Endothelial cell of umbilical vein (primary cell): ENCODE results near the gene ARHGAP21. TPM values are rescaled to one million over a fixed set of nuclear protein-coding genes. Genes with fewer than 3 reads are reported as not detected.

ENCODE experiments used
- BruUV-seq: library from RNA; stranded (reverse); fragments of 400-500 nt; replicated peaks from 2 replicates; lab custom pipeline; 2021; lab: Mats Ljungman, UMichigan
- CTCF ChIA-PET: fragments of 300-600, 350-600 bp; sonication (Branson Sonifier 250); formaldehyde crosslinking; loops from one replicate; lab custom pipeline; 2021; ENCODE audit warnings: antibody characterized with exemption, inconsistent platforms; lab: Charles Lee
- POLR2A ChIA-PET: fragments of 300-600, 350-600 bp; sonication (Branson Sonifier 250); formaldehyde crosslinking; loops from one replicate; lab custom pipeline; 2021; ENCODE audit warnings: antibody characterized with exemption, inconsistent platforms; lab: Charles Lee
- DNase-seq: peaks from one replicate; pipeline ENCODE4 v3.0.0-alpha.2; 2011; ENCODE audit warnings: low read depth, low spot score
- FAIRE-seq: peaks from 2 replicates; lab custom pipeline; 2011; peaks lifted over from hg19 to GRCh38; lab: Jason Lieb, UNC
- H2AFZ ChIP-seq: 2 replicates; pipeline ENCODE4 v1.6.0; 2012; ENCODE audit warnings: low read depth, low read length, control low read depth, inconsistent platforms
- H3K27ac ChIP-seq: 2 replicates; pipeline ENCODE4 v1.5.1; 2011; ENCODE audit warnings: low read depth, mild to moderate bottlenecking, control low read depth, low read length, moderate library complexity; ENCODE audit not compliant: insufficient read depth
- H3K27me3 ChIP-seq, 2 experiments: 2 replicates each; pipeline versions ENCODE4 v1.6.0 to v1.6.1; 2011; ENCODE audit warnings: low read length in 2 of 2, mixed read lengths in 1 of 2; ENCODE audit not compliant: control insufficient read depth in 2 of 2, insufficient read depth in 2 of 2
- H3K36me3 ChIP-seq, 2 experiments: 2 replicates in 1 of 2; 3 replicates in 1 of 2; pipeline ENCODE4 v1.5.1; 2011; ENCODE audit warnings: low read length in 2 of 2, mild to moderate bottlenecking in 1 of 2, moderate library complexity in 1 of 2; ENCODE audit not compliant: control insufficient read depth in 2 of 2, insufficient read depth in 2 of 2; ENCODE audit errors: extremely low read depth in 1 of 2
- H3K4me1 ChIP-seq: 3 replicates; pipeline ENCODE4 v1.5.1; 2011; ENCODE audit warnings: mild to moderate bottlenecking, low read length; ENCODE audit not compliant: control insufficient read depth, insufficient read depth; ENCODE audit errors: extremely low read depth
- H3K4me2 ChIP-seq: 2 replicates; pipeline ENCODE4 v1.6.1; 2011; ENCODE audit warnings: low read length, control low read depth, mixed read lengths; ENCODE audit not compliant: insufficient read depth
- H3K4me3 ChIP-seq, 3 experiments: fragments of 200-600 bp in 1 of 3; sonication (generic), shearing (Covaris generic) in 1 of 3; replicated peaks in 1 of 3; 2 replicates each; pipeline ENCODE4 v1.5.1; 2011 to 2016; ENCODE audit warnings: control low read depth in 3 of 3, low read length in 3 of 3, mild to moderate bottlenecking in 2 of 3, inconsistent platforms in 1 of 3, low read depth in 1 of 3, moderate library complexity in 1 of 3; ENCODE audit not compliant: insufficient read depth in 1 of 3
- H3K79me2 ChIP-seq: 2 replicates; pipeline ENCODE4 v1.6.0; 2012; ENCODE audit warnings: low read length, inconsistent platforms; ENCODE audit not compliant: control insufficient read depth, insufficient read depth
- H3K9ac ChIP-seq: replicated peaks from 2 replicates; pipeline ENCODE3; 2011; ENCODE audit warnings: low read length, control low read depth; ENCODE audit not compliant: insufficient read depth; ENCODE audit errors: extremely low read depth
- H3K9me1 ChIP-seq: replicated peaks from 3 replicates; pipeline ENCODE4 v1.6.0; 2011; ENCODE audit warnings: mild to moderate bottlenecking, low read length; ENCODE audit not compliant: control insufficient read depth, insufficient read depth; ENCODE audit errors: extremely low read depth
- H3K9me3 ChIP-seq: replicated peaks from 2 replicates; pipeline ENCODE4 v1.5.1; 2012; ENCODE audit warnings: low read length, inconsistent platforms; ENCODE audit not compliant: control insufficient read depth, insufficient read depth
- H4K20me1 ChIP-seq: replicated peaks from 2 replicates; pipeline ENCODE3; 2011; ENCODE audit warnings: mild to moderate bottlenecking, low read length; ENCODE audit not compliant: control insufficient read depth, insufficient read depth; ENCODE audit errors: extremely low read depth
- CTCF ChIP-seq, 2 donors: IDR thresholded peaks; 1 replicate in 1 of 2; 2 replicates in 1 of 2; pipeline ENCODE4 v1.5.1; 2011; ENCODE audit warnings: low read length in 2 of 2, mild to moderate bottlenecking in 2 of 2, moderate library complexity in 2 of 2, control low read depth in 1 of 2, inconsistent platforms in 1 of 2, low read depth in 1 of 2; ENCODE audit not compliant: insufficient read depth in 1 of 2; ENCODE audit errors: extremely low read depth in 1 of 2
- EZH2 ChIP-seq: IDR thresholded peaks from 2 replicates; pipeline ENCODE4 v1.6.1; 2012; ENCODE audit warnings: borderline replicate concordance, low read depth, mild to moderate bottlenecking, moderate library complexity, low read length, inconsistent platforms; ENCODE audit not compliant: severe bottlenecking
- FOS ChIP-seq: IDR thresholded peaks from 2 replicates; pipeline ENCODE4 v1.6.1; 2011; ENCODE audit warnings: mild to moderate bottlenecking, low read length, moderate library complexity, borderline replicate concordance; ENCODE audit not compliant: insufficient read depth
- GATA2 ChIP-seq: IDR thresholded peaks from 2 replicates; pipeline ENCODE4 v1.7.0; 2011; ENCODE audit warnings: low read depth, mild to moderate bottlenecking, moderate library complexity, mixed read lengths, low read length; ENCODE audit not compliant: insufficient read length, insufficient read depth
- JUN ChIP-seq: IDR thresholded peaks from 2 replicates; pipeline ENCODE4 v1.6.1; 2011; ENCODE audit warnings: borderline replicate concordance, low read depth; ENCODE audit not compliant: insufficient read length, insufficient read depth
- MAX ChIP-seq: IDR thresholded peaks from 2 replicates; pipeline ENCODE4 v1.6.1; 2011; ENCODE audit not compliant: insufficient read depth, insufficient read length
- MYC ChIP-seq: IDR thresholded peaks from one replicate; pipeline ENCODE4 v1.6.1; 2011; ENCODE audit warnings: mild to moderate bottlenecking, low read depth, low read length
- POLR2A ChIP-seq: IDR thresholded peaks from 2 replicates; pipeline ENCODE4 v1.6.1; 2012; ENCODE audit warnings: low read depth, mild to moderate bottlenecking, control low read depth, low read length
- POLR2AphosphoS5 ChIP-seq: IDR thresholded peaks from 2 replicates; pipeline ENCODE4 v1.6.1; 2012; ENCODE audit warnings: low read depth, mild to moderate bottlenecking, control low read depth, low read length, moderate library complexity; ENCODE audit not compliant: insufficient read depth
- dilution Hi-C: fragments of 300-500 bp; cut with MboI; formaldehyde crosslinking; loops from one replicate; pipeline ENCODE4 v1.15.0; 2019; ENCODE audit warnings: low sequenced_read_pairs; ENCODE audit not compliant: extremely low pct_ligation_motif_present
- intact Hi-C: fragments of 100-400 bp; cut with micrococcal nuclease; formaldehyde crosslinking; loops from one replicate; pipeline ENCODE4 v1.10.0; 2022
- polyA plus RNA-seq, 4 experiments: library from polyadenylated mRNA; depleted of rRNA in 3 of 4; stranded (reverse) in 3 of 4; unstranded in 1 of 4; fragments of >200 nt; gene quantifications; 2 replicates each; pipeline versions ENCODE4 v1.2.1 to v1.2.3, GENCODE V29; 2011 to 2012; ENCODE audit warnings: missing spikeins in 1 of 4
- total RNA-seq: library from RNA; stranded (reverse); gene quantifications from 2 replicates; pipeline ENCODE4 v1.2.3, GENCODE V29; 2021

Gene ARHGAP21
- total and polyA plus RNA-seq, 2 donors (not counting 3 experiments of a cell fraction or from before 2014, with no cell fraction given) = 29.5 to 97.8 TPM

DNA sequence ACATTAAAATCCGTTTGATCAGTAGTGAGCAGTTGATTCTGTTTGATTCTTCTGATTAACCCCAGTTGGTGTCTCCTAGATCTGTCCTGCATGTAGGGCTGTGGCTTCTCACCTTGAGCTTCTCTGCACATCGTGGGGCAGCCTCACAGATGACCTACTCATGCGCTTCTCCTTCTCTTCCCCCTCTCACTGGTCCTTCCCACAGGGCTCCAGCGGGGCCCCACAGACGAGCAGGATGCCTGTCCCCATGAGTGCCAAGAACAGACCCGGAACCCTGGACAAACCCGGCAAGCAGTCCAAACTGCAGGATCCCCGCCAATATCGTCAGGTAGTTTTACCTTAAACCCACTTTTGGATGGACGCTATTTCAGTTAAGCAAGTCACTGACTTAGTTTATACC lies 178.9 kb downstream of the ARHGAP21 start:
- no peaks in the 10 kb centered on the region for H3K9me1 ChIP-seq
- H3K4me3 ChIP-seq = no peak overlapping the region
- dilution Hi-C loops = no loop called here
- no peak overlapping the region for H3K27ac ChIP-seq
- no peak overlapping the region for H3K4me2 ChIP-seq
- H3K9me3 ChIP-seq = no peaks in the 10 kb centered on the region
- CTCF ChIA-PET = interaction anchor here (1.0 kb wide), 1 partner anchor 13 kb away, joined by 5 read pairs; no protein-coding TSS in a partner anchor
- no peak overlapping the region for H2AFZ ChIP-seq
- no peaks in the 10 kb centered on the region for H3K4me1 ChIP-seq
- FAIRE-seq (no peak), DNase-seq (no peak)
- intact Hi-C loops = no loop called here
- POLR2A ChIA-PET = no interaction called here
- H3K27me3 ChIP-seq = no peaks in the 10 kb centered on the region
- H3K9ac ChIP-seq = no peak overlapping the region
- no peaks in the 10 kb centered on the region for H4K20me1 ChIP-seq
- no peaks in the 10 kb centered on the region for H3K36me3 ChIP-seq
- no peaks in the 10 kb centered on the region for H3K79me2 ChIP-seq
- no peak for TF ChIP-seq GATA2
- no peak for TF ChIP-seq POLR2AphosphoS5
- TF ChIP-seq MAX = no peak
- TF ChIP-seq CTCF (IDR thresholded peaks at IDR 0.05; ENCODE audit: extremely low read depth in 1 of 2, insufficient read depth in 1 of 2, low read depth in 1 of 2, low read length in 2 of 2) = no peak
- TF ChIP-seq FOS = no peak
- no peak for TF ChIP-seq MYC
- TF ChIP-seq POLR2A = no peak
- no peak for TF ChIP-seq EZH2
- no peak for TF ChIP-seq JUN
- no TSS peak for BruUV-seq
